GM23338 (cell line): Measurements from ENCODE around the gene ADGRD1. TPM values are rescaled to one million over a fixed set of nuclear protein-coding genes. Genes with fewer than 3 reads are reported as not detected.

ENCODE experiments used
- ATAC-seq: fragments of 200-7000 bp; cut with Tn5 transposase; 3 replicates; pipeline ENCODE4 v1.9.1; 2020
- DNase-seq: peaks from one replicate; pipeline ENCODE4 v3.0.0-alpha.2; 2015; ENCODE audit warnings: low spot score
- H2AFZ ChIP-seq: fragments of 200-600 bp; sonication (generic); 2 replicates; pipeline ENCODE4 v1.8.0; 2016; ENCODE audit warnings: antibody characterized with exemption, mild to moderate bottlenecking, moderate library complexity
- H3F3A ChIP-seq: fragments of 200-600 bp; sonication (generic); replicated peaks from 2 replicates; pipeline ENCODE4 v1.8.0; 2017; ENCODE audit warnings: antibody characterized with exemption, mixed run types, low read depth
- H3K27ac ChIP-seq: fragments of 200-600 bp; sonication (generic); 2 replicates; pipeline ENCODE4 v1.6.1; 2016; ENCODE audit warnings: low read depth
- H3K27me3 ChIP-seq: fragments of 200-600 bp; sonication (generic); 2 replicates; pipeline ENCODE4 v1.8.0; 2016; ENCODE audit warnings: mild to moderate bottlenecking, mixed run types, moderate library complexity; ENCODE audit not compliant: insufficient read depth
- H3K36me3 ChIP-seq: fragments of 200-600 bp; sonication (generic); 2 replicates; pipeline ENCODE4 v1.8.0; 2016; ENCODE audit warnings: mild to moderate bottlenecking; ENCODE audit not compliant: insufficient read depth
- H3K4me1 ChIP-seq: fragments of 200-600 bp; sonication (generic); 2 replicates; pipeline ENCODE4 v1.8.0; 2016; ENCODE audit warnings: mild to moderate bottlenecking, moderate library complexity; ENCODE audit not compliant: insufficient read depth
- H3K4me2 ChIP-seq: fragments of 200-600 bp; sonication (generic); 2 replicates; pipeline ENCODE4 v1.7.1; 2017; ENCODE audit warnings: mixed run types
- H3K4me3 ChIP-seq: fragments of 200-600 bp; sonication (generic); 2 replicates; pipeline ENCODE4 v1.6.1; 2016; ENCODE audit warnings: mixed run types
- H3K79me2 ChIP-seq: fragments of 200-600 bp; sonication (generic); replicated peaks from 2 replicates; pipeline ENCODE4 v1.8.0; 2017; ENCODE audit warnings: mild to moderate bottlenecking; ENCODE audit not compliant: insufficient read depth
- H3K9me2 ChIP-seq: fragments of 200-600 bp; sonication (generic); 2 replicates; pipeline ENCODE4 v1.8.0; 2017; ENCODE audit not compliant: insufficient read depth
- H4K20me1 ChIP-seq: fragments of 200-600 bp; sonication (generic); replicated peaks from 2 replicates; pipeline ENCODE4 v1.8.0; 2017; ENCODE audit warnings: mild to moderate bottlenecking; ENCODE audit not compliant: insufficient read depth
- H3K27ac Mint-ChIP-seq: 2 replicates; pipeline ENCODE4 v1.8.0; 2020; ENCODE audit warnings: inconsistent platforms, mild to moderate bottlenecking, moderate library complexity, mixed read lengths
- H3K27me3 Mint-ChIP-seq: 3 replicates; pipeline ENCODE4 v1.8.0; 2022; ENCODE audit warnings: low read depth, mild to moderate bottlenecking, moderate library complexity, mixed read lengths, inconsistent platforms; ENCODE audit not compliant: insufficient read depth, poor library complexity
- H3K36me3 Mint-ChIP-seq: 3 replicates; pipeline ENCODE4 v1.8.0; 2021; ENCODE audit warnings: low read depth, mild to moderate bottlenecking, inconsistent platforms, moderate library complexity, mixed read lengths
- H3K4me1 Mint-ChIP-seq: 3 replicates; pipeline ENCODE4 v1.8.0; 2020; ENCODE audit warnings: mild to moderate bottlenecking, inconsistent platforms, mixed read lengths
- H3K4me3 Mint-ChIP-seq: 3 replicates; pipeline ENCODE4 v1.8.0; 2021; ENCODE audit warnings: moderate library complexity, mild to moderate bottlenecking, inconsistent platforms, mixed read lengths
- H3K9me3 Mint-ChIP-seq: 3 replicates; pipeline ENCODE4 v1.8.0; 2020; ENCODE audit warnings: moderate library complexity, mild to moderate bottlenecking, inconsistent platforms, mixed read lengths
- CREB1 ChIP-seq: fragments of 250-450 bp; sonication (Bioruptor Pico); IDR thresholded peaks from 2 replicates; pipeline ENCODE4 v1.5.0; 2020; ENCODE audit warnings: low read depth, mild to moderate bottlenecking, moderate library complexity
- EZH2 ChIP-seq: fragments of 200-600 bp; sonication (generic); IDR thresholded peaks from one replicate; pipeline ENCODE4 v1.8.0; 2017; ENCODE audit warnings: antibody characterized with exemption, mild to moderate bottlenecking, low read depth; ENCODE audit not compliant: unreplicated experiment
- EZH2phosphoT487 ChIP-seq: fragments of 200-600 bp; sonication (generic); IDR thresholded peaks from one replicate; pipeline ENCODE4 v1.8.1; 2018; ENCODE audit warnings: antibody characterized with exemption; ENCODE audit not compliant: unreplicated experiment
- JUNB ChIP-seq: IDR thresholded peaks from one replicate; pipeline ENCODE4 v1.6.1; 2016; ENCODE audit warnings: antibody characterized with exemption; ENCODE audit not compliant: unreplicated experiment
- NANOG ChIP-seq: IDR thresholded peaks from 2 replicates; pipeline ENCODE4 v1.6.1; 2016; ENCODE audit warnings: antibody characterized with exemption, borderline replicate concordance
- POLR2AphosphoS5 ChIP-seq: IDR thresholded peaks from 2 replicates; pipeline ENCODE4 v1.6.1; 2016; ENCODE audit warnings: antibody characterized with exemption, low read depth
- STAT1 ChIP-seq: IDR thresholded peaks from one replicate; pipeline ENCODE4 v1.6.1; 2016; ENCODE audit warnings: antibody characterized with exemption; ENCODE audit not compliant: unreplicated experiment
- ZNF114 ChIP-seq: fragments of 250-450 bp; sonication (Bioruptor Pico); IDR thresholded peaks from 2 replicates; pipeline ENCODE4 v1.5.0; 2020; ENCODE audit warnings: mild to moderate bottlenecking, moderate library complexity
- ZNF331 ChIP-seq: fragments of 250-450 bp; sonication (Bioruptor Pico); IDR thresholded peaks from 2 replicates; pipeline ENCODE4 v1.5.0; 2020; ENCODE audit warnings: low read depth, mild to moderate bottlenecking, moderate library complexity
- polyA plus RNA-seq: library from polyadenylated mRNA; unstranded; fragments of >200 nt; fragmentation: Nextera tagmentation; extraction: Ambion mirVana; gene quantifications from 2 replicates; pipeline ENCODE4 v1.2.1, GENCODE V29; 2016
- total RNA-seq: library from RNA; depleted of rRNA; stranded (reverse); fragments of >200 nt; shearing (Covaris generic); gene quantifications from 2 replicates; pipeline ENCODE4 v1.2.3, GENCODE V29; 2014
- TF ChIP-seq, protein P1 (sequence below), 2 experiments: fragments of 200-600 bp in 1 of 2; sonication (generic) in 1 of 2; conservative IDR thresholded peaks; 2 replicates each; pipeline versions ENCODE4 v1.5.1 to v1.6.1; 2016 to 2017; ENCODE audit warnings: antibody characterized with exemption in 2 of 2, low read depth in 2 of 2, mild to moderate bottlenecking in 2 of 2, moderate library complexity in 1 of 2
- TF ChIP-seq, protein P2 (sequence below): fragments of 250-450 bp; sonication (Bioruptor Pico); IDR thresholded peaks from 2 replicates; pipeline ENCODE4 v1.5.0; 2020; ENCODE audit warnings: mild to moderate bottlenecking, moderate library complexity
- TF ChIP-seq, protein P3 (sequence below): IDR thresholded peaks from 2 replicates; pipeline ENCODE4 v1.6.1; 2016; ENCODE audit warnings: antibody characterized with exemption
- TF ChIP-seq, protein P4 (sequence below): IDR thresholded peaks from one replicate; pipeline ENCODE4 v1.6.1; 2018; ENCODE audit warnings: antibody characterized with exemption; ENCODE audit not compliant: unreplicated experiment

Gene ADGRD1
- total and polyA plus RNA-seq, 2 experiments from 2014 or later = 1.4 TPM; not detected in 1

DNA sequence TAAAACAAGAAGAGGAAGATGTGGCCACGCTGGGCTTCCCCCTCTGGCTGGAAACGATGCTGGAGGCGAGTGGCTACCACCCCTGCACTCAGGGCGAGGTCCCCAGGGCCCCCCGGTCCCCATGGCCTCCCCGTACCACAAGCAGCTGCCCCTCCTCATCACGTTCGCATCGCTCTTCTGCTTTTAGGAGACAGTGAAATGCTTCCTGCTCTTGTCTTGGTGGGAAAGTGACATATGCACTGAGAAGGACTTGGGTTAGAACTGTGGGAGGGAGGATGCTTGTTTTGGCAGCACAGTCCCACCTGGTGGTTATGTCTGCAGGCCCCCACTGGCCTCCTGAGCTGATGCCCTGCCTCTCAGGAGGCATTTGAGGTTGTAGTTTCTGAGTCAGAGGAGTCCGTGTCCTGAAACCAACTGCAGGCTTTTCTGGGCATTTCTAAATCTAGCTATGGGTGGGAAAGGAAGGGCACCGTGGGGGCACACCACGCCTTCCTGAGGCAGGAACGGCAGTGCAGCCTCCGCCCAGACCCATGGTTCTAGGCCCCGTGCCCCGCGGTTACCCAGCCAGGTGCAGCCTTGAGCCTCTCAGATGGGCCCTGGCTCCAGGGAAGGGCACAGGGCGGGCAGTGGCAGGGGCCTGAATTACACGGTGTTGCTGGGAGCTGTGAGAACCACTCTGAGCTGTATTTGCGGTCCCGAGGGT is 139.3 kb downstream of the ADGRD1 start:
- ATAC-seq (no peak), DNase-seq (no peak)
- H3K36me3 Mint-ChIP-seq = no peaks in the 10 kb centered on the region

More for the DNA sequence above, 139.3 kb downstream of the ADGRD1 start:
- Histone ChIP-seq H2AFZ (no peak overlapping the region), H3K4me2 (no peak overlapping the region), H3K36me3 (no peaks in the 10 kb centered on the region), H3K4me1 (no peaks in the 10 kb centered on the region), H3K27me3 (no peaks in the 10 kb centered on the region), H3K9me2 (no peaks in the 10 kb centered on the region), H3K4me3 (no peak overlapping the region), H3K79me2 (no peaks in the 10 kb centered on the region), H3F3A (no peaks in the 10 kb centered on the region), H4K20me1 (no peaks in the 10 kb centered on the region), H3K27ac (no peak overlapping the region)
- H3K27me3 Mint-ChIP-seq = peaks cover 6% of the 10 kb centered on the region
- no peak for TF ChIP-seq EZH2
- TF ChIP-seq, protein P1, sequence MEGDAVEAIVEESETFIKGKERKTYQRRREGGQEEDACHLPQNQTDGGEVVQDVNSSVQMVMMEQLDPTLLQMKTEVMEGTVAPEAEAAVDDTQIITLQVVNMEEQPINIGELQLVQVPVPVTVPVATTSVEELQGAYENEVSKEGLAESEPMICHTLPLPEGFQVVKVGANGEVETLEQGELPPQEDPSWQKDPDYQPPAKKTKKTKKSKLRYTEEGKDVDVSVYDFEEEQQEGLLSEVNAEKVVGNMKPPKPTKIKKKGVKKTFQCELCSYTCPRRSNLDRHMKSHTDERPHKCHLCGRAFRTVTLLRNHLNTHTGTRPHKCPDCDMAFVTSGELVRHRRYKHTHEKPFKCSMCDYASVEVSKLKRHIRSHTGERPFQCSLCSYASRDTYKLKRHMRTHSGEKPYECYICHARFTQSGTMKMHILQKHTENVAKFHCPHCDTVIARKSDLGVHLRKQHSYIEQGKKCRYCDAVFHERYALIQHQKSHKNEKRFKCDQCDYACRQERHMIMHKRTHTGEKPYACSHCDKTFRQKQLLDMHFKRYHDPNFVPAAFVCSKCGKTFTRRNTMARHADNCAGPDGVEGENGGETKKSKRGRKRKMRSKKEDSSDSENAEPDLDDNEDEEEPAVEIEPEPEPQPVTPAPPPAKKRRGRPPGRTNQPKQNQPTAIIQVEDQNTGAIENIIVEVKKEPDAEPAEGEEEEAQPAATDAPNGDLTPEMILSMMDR (conservative IDR thresholded peaks at IDR 0.05; ENCODE audit: low read depth in 2 of 2) = no peak
- TF ChIP-seq CREB1 = no peak
- TF ChIP-seq ZNF114 = no peak
- TF ChIP-seq EZH2phosphoT487 = no peak
- TF ChIP-seq STAT1 = no peak
- TF ChIP-seq NANOG = no peak
- TF ChIP-seq, protein P2, sequence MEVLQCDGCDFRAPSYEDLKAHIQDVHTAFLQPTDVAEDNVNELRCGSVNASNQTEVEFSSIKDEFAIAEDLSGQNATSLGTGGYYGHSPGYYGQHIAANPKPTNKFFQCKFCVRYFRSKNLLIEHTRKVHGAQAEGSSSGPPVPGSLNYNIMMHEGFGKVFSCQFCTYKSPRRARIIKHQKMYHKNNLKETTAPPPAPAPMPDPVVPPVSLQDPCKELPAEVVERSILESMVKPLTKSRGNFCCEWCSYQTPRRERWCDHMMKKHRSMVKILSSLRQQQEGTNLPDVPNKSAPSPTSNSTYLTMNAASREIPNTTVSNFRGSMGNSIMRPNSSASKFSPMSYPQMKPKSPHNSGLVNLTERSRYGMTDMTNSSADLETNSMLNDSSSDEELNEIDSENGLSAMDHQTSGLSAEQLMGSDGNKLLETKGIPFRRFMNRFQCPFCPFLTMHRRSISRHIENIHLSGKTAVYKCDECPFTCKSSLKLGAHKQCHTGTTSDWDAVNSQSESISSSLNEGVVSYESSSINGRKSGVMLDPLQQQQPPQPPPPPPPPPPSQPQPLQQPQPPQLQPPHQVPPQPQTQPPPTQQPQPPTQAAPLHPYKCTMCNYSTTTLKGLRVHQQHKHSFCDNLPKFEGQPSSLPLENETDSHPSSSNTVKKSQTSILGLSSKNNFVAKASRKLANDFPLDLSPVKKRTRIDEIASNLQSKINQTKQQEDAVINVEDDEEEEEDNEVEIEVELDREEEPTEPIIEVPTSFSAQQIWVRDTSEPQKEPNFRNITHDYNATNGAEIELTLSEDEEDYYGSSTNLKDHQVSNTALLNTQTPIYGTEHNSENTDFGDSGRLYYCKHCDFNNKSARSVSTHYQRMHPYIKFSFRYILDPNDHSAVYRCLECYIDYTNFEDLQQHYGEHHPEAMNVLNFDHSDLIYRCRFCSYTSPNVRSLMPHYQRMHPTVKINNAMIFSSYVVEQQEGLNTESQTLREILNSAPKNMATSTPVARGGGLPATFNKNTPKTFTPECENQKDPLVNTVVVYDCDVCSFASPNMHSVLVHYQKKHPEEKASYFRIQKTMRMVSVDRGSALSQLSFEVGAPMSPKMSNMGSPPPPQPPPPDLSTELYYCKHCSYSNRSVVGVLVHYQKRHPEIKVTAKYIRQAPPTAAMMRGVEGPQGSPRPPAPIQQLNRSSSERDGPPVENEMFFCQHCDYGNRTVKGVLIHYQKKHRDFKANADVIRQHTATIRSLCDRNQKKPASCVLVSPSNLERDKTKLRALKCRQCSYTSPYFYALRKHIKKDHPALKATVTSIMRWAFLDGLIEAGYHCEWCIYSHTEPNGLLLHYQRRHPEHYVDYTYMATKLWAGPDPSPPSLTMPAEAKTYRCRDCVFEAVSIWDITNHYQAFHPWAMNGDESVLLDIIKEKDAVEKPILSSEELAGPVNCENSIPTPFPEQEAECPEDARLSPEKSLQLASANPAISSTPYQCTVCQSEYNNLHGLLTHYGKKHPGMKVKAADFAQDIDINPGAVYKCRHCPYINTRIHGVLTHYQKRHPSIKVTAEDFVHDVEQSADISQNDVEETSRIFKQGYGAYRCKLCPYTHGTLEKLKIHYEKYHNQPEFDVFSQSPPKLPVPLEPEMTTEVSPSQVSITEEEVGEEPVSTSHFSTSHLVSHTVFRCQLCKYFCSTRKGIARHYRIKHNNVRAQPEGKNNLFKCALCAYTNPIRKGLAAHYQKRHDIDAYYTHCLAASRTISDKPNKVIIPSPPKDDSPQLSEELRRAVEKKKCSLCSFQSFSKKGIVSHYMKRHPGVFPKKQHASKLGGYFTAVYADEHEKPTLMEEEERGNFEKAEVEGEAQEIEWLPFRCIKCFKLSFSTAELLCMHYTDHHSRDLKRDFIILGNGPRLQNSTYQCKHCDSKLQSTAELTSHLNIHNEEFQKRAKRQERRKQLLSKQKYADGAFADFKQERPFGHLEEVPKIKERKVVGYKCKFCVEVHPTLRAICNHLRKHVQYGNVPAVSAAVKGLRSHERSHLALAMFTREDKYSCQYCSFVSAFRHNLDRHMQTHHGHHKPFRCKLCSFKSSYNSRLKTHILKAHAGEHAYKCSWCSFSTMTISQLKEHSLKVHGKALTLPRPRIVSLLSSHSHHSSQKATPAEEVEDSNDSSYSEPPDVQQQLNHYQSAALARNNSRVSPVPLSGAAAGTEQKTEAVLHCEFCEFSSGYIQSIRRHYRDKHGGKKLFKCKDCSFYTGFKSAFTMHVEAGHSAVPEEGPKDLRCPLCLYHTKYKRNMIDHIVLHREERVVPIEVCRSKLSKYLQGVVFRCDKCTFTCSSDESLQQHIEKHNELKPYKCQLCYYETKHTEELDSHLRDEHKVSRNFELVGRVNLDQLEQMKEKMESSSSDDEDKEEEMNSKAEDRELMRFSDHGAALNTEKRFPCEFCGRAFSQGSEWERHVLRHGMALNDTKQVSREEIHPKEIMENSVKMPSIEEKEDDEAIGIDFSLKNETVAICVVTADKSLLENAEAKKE (CRISPR knock-in tag) = no peak
- TF ChIP-seq, protein P3, sequence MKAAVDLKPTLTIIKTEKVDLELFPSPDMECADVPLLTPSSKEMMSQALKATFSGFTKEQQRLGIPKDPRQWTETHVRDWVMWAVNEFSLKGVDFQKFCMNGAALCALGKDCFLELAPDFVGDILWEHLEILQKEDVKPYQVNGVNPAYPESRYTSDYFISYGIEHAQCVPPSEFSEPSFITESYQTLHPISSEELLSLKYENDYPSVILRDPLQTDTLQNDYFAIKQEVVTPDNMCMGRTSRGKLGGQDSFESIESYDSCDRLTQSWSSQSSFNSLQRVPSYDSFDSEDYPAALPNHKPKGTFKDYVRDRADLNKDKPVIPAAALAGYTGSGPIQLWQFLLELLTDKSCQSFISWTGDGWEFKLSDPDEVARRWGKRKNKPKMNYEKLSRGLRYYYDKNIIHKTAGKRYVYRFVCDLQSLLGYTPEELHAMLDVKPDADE = no peak
- TF ChIP-seq ZNF331 (CRISPR knock-in tag) = no peak
- no peak for TF ChIP-seq JUNB
- TF ChIP-seq, protein P4, sequence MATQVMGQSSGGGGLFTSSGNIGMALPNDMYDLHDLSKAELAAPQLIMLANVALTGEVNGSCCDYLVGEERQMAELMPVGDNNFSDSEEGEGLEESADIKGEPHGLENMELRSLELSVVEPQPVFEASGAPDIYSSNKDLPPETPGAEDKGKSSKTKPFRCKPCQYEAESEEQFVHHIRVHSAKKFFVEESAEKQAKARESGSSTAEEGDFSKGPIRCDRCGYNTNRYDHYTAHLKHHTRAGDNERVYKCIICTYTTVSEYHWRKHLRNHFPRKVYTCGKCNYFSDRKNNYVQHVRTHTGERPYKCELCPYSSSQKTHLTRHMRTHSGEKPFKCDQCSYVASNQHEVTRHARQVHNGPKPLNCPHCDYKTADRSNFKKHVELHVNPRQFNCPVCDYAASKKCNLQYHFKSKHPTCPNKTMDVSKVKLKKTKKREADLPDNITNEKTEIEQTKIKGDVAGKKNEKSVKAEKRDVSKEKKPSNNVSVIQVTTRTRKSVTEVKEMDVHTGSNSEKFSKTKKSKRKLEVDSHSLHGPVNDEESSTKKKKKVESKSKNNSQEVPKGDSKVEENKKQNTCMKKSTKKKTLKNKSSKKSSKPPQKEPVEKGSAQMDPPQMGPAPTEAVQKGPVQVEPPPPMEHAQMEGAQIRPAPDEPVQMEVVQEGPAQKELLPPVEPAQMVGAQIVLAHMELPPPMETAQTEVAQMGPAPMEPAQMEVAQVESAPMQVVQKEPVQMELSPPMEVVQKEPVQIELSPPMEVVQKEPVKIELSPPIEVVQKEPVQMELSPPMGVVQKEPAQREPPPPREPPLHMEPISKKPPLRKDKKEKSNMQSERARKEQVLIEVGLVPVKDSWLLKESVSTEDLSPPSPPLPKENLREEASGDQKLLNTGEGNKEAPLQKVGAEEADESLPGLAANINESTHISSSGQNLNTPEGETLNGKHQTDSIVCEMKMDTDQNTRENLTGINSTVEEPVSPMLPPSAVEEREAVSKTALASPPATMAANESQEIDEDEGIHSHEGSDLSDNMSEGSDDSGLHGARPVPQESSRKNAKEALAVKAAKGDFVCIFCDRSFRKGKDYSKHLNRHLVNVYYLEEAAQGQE = no peak
- TF ChIP-seq POLR2AphosphoS5 = no peak
- H3K9me3 Mint-ChIP-seq = no peaks in the 10 kb centered on the region
- no peak overlapping the region for H3K27ac Mint-ChIP-seq
- H3K4me1 Mint-ChIP-seq = no peaks in the 10 kb centered on the region; the same call in 2 of the 3 replicates
- no peak overlapping the region for H3K4me3 Mint-ChIP-seq
